GM19468 (cell line): ENCODE measurements around the gene CNGA1.
"Not testable (repeated sequence)": the region's sequence is repeated elsewhere in the genome, so short reads cannot be mapped to it uniquely, and the experiment has no call there.

Experiments
- ATAC-seq: cut with Tn5 transposase; IDR thresholded peaks from one replicate; pipeline ENCODE4 v1.9.1; 2021; ENCODE audit warnings: mild to moderate bottlenecking, moderate library complexity, moderate number of reproducible peaks; ENCODE audit not compliant: unreplicated experiment; ENCODE audit errors: extremely low read depth

Gene CNGA1

DNA sequence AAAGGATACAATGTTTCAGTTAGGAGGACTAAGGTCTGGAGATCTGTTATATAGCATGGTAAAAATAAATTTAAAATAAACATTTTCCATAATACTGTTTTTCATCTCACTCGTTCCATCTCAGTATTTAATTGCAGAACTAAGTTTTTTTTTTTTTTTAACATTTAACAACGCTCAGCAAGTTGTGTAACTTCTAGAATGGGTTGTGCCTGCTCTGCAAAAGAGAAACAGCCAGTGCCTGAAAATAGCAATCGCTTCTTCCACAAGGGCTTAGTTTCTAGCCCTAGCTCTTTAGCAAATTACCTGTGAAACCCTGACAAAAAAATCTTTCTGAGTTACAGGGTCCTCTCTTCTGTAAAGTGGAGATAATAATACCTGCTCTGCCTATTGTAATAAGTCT lies 41.9 kb downstream of the CNGA1 start:
- ATAC-seq: no peak

DNA sequence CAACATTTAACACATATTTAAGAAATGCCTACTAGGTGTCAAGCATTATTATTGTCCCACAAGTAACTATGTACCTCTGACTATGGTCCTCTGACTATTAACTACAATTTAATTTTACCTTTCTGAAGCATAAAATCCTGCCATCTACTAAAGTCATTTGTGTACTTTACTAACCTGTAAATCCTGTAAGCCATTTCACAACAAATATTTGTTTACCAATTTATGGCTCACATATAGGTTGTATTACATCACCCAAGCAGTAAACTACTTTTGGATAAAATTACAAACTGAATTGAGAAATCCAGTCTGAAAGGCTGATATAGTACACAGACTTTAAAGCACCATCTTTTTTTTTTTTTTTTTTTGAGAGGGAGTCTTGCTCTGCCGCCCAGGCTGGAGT lies 43.8 kb downstream of the CNGA1 start:
- ATAC-seq: no peak

DNA sequence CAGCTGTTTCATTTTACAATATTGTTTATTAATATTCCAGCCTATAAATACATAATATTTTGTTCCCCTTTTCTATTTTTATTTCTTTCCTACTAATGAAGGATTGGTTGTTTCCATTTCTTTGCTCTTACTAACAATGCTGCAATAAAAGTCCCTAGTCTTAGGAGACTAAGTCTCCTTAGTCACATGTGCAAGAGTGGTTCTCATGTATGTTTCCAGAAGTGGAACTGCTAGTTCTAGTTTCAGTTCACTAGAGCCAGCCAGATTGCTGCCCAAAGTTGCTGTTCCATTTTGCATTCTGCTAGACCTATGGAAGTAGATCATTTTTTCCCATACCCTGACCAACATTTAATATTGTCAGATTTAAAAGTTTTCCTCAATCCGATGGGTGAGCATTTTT lies 44.3 kb downstream of the CNGA1 start:
- peak; percentile 79 for ATAC-seq

DNA sequence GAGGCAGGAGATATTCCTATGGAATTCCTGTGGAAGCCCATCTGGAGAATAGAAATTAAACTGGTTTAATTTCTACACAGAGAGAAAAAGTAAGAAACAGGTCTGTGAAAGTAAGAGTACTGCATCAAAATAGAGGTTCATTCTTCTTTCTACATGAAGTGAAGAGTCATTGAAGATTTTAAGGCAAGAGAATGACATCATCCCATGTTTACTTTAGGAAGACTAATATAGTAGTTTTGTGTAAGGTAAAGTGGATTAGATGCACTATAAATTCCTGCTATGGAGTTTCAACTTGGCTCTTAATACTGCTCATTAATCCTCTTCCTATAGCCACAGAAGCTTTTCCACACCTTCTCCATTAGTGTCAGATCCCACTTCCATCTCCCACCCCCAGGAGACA lies 47.6 kb downstream of the CNGA1 start:
- no peak for ATAC-seq

DNA sequence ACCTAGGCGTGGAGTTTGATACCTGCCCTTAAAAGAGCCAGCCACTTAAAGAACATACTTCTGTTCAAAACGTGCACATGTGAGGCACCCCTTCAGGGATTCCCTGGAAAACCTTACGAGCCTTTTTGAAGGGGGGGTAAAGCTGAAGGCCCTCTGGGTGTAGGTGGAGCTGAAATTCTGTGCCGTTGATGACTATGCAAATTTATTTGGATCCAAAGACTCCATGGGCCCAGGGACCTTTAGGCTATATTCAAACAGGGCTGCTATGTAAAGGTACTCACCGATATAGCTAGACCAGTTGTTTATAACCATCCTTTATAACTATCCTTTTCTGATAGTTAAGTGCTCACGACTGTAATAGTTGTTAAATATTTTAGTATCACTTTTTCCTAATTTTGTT lies 61.8 kb downstream of the CNGA1 start:
- ATAC-seq: no peak

DNA sequence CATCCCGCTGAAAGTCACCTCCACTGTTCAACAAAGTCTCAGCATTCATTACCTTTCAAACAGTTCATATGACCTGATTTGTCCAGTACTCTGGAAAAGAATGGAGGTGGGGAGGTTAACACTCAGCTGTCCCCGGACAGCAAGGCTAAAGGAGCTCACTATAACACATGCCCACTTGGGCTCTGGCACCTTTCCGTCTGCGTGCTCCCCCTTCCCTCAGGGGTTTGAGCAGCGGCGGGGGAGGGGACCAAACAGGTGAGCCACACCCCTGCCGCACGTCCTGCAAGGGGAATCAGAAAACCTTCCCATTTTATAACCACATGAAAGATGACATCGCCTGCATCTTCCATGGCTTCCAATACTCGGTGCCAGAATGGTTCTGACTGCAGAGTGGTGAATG lies 62.2 kb downstream of the CNGA1 start:
- no peak for ATAC-seq

DNA sequence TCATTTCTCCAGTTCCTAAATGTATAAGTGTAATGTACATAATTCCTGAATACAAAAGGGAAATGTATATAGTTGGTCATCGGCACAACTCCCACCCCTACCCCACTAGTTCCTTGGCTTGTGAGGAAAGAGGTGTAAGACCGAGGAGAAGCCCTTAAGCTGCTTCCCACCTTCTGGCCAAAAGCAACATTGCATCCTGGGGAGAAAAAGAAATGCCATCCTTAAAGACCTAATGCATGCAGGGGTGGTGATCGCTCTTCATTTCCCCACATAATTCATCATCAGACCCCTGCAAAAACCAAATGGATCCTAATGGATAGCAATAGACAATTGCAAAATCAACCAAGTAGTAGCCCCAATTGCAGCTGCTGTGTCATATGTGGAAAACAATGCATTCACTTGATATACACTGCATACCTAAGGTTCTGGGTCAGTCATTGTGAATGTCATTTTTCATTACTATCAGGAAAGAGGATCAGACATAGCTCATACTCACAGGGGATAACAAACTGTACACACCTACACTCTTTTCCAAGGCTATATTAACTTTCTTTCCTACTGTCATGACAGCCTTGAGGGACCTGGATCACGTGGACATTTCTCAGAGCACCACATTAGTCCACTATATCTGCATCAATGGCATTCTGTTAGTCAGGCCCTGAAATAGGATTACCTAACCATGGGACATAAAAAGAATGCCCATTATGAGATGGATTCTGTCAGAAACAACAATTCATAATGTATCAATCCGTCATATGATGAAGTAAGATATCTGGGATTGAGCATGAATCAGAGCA lies 70.4 kb downstream of the CNGA1 start:
- ATAC-seq: no peak

DNA sequence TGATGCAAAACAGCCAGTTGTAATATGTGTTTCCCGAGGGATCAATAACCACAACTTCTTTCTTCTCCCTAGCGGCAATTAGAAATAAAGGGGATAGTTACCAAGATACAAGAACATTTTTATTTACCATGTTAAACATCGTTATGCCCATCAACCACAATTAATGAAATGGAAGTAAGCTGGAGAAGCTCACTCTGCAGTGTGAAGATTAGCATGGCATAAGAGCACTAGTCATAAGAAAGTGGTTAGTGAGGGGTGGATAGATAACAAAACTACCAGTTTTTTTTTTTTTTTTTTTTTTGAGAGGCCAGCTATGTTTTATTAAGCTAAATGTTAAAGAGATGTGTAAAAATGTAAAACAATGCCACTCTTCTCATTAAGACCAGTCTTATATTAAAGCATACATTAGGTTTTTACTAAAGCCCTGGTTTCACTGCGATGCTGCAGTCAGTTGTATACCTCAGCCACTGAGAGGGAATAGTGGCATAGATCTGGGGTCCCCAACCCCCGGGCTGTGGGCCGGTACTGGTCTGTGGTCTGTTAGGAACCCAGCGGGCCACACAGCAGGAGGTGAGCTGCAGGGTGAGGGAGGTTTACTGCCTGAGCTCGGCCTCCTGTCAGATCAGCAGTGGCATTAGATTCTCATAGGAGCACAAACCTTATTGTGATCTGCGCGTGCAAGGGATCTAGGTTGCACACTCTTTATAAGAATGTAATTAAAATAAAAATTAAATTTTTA lies 74.2 kb downstream of the CNGA1 start:
- ATAC-seq: no peak

DNA sequence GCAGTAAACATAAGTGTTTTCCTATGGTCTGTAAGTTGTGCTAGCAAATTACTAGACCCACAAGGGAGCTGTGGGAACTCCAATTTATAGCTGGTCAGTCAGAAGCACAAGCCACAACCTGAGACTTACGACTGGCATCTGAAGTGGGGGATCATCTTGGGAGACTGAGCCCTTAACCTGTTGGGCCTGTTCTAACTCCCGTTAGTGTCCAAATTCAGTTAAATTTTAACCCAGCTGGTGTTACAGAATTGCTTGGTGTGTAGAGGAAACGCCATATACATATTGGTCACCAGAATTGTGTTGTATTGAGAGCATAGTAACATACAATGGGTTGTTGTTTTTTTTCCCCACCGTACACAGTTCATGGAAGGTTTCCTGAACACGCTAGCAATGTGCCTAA lies 77.0 kb downstream of the CNGA1 start:
- ATAC-seq: no peak

DNA sequence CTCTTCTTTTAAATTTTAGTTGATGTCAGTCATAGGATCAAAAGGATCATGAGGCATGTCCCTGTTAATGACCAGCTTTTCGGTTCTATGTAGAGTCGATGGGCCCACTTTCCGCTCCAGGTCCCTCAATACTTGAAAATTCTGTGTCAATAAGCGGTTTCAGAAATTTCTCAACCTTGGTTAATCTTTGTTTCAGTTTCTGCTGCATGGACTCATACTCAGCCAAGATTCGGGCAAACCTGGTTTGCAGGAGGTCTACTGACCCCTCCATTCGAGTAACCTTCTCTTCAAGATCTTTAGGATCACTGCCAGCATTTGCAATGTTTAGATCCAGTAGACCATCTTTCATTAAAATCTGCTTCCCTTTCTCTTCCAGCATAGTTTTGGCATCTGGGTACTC lies 80.1 kb downstream of the CNGA1 start:
- ATAC-seq: no peak

DNA sequence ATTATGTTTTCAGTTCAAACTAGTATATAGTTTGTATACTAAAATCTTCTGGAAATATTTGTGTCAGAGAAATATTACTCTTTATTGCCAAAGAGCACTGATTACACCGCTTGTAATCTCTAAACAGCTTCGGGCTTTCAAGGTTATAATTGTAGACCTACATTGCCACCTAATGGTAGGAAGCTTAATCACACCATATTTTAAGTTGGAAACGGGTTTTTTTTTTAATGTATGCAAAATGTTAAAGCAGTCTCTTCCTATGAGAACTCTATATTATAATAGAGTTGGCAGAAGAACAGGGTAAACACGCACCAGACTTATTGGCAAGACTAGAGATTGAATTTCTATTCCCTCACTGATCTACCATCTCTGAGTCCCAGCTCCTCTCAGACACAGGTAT lies 82.6 kb downstream of the CNGA1 start:
- ATAC-seq: no peak

DNA sequence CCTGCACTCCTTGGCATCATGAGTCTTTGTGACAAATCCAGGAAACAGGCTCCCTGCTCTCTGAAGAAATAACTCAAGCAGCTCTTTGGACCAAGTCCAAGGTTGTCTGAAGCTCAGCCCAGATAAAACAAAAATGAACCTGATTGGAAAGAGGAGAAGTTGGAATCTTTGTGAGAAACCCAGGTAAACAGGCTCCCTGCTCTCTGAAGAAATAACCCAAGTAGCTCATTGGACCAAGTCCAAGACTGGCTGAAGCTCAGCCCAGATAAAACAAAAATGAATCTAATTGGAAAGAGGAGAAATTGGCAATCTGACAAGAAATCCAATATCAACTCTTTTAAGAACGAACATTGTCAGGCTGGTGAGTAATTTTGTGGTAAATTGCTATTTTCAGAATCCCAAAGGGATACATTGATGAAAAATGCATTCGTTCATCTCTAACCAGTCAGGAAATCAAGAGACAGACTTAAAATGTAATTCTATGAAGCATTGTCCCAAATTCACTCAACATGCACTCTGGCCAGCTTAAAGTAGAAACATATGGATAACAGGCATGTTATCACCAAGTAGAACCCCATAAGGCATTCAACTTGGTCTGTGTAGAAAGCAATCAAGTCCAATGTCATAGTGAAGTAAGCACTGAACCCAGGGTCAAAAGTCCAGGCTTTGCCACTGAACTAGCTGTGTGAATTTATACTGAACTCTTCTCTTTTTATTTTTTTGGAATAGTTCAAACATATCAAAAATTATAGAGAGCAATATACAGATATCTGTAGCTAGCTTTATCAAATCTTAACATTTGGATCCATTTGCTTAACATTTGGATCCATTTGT lies 85.3 kb downstream of the CNGA1 start:
- ATAC-seq: no peak

DNA sequence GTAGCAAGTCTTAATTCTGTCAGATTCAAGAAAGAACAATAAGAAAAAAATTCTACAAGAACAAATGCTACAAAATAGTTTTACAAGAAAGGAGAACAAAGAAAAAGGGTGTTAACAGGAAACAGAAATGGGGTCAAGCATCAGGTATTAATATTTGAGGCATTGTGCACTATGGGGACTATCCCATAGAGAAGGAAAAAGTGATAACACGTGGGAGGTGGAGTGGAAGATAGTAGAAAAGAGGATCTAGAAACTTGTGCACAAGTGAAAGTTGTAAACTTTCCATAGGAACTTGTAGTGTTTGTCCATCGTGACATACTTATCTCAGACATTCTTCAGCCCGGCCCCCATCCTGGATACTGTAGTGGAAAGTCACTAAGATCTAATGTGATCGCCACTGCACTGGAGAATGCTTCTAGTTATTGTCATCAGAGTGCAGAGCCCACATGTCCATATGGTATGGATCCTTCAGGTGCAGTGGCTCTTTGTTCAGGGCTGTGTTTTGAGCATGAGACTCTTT lies 86.7 kb downstream of the CNGA1 start:
- ATAC-seq: no peak

DNA sequence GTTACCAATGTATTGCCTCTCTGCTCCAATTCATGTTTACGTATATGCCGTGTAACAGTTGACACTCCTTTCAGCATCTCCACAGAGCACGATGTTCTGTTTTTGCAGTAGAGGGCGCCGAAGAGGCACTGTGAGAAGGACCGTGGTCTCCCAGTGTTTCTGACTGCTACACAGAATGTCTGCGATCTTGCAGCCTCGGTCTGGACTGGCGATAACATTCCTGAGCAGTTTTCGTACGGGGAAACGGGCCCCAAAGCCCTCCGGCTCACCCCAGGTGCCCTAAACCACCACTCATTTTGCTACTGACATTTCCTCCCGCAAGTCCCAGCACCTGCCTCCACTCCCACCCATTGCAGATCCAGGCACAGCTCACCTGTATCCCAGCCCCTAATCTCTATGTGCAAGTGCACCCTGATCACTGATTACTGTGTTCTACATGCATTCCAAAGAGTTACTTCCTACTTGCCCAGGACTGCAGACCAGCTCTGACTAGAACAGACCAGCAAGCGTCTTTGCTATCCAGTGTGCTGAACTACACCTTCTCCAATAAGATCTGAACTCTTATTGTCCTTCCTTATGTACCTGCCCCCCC lies 89.7 kb downstream of the CNGA1 start:
- peak; percentile 51 for ATAC-seq

DNA sequence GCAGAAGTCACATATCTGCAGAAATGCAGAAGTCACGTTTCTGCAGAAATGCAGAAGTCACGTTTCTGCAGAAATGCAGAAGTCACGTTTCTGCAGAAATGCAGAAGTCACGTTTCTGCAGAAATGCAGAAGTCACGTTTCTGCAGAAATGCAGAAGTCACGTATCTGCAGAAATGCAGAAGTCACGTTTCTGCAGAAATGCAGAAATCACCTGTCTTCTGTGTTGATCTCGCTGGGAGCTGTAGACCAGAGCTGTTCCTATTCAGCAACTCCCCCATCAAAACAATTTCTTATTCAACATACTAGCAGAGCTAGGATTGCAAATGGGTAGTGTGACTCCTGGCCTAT lies 93.2 kb downstream of the CNGA1 start:
- ATAC-seq: not testable (repeated sequence)

DNA sequence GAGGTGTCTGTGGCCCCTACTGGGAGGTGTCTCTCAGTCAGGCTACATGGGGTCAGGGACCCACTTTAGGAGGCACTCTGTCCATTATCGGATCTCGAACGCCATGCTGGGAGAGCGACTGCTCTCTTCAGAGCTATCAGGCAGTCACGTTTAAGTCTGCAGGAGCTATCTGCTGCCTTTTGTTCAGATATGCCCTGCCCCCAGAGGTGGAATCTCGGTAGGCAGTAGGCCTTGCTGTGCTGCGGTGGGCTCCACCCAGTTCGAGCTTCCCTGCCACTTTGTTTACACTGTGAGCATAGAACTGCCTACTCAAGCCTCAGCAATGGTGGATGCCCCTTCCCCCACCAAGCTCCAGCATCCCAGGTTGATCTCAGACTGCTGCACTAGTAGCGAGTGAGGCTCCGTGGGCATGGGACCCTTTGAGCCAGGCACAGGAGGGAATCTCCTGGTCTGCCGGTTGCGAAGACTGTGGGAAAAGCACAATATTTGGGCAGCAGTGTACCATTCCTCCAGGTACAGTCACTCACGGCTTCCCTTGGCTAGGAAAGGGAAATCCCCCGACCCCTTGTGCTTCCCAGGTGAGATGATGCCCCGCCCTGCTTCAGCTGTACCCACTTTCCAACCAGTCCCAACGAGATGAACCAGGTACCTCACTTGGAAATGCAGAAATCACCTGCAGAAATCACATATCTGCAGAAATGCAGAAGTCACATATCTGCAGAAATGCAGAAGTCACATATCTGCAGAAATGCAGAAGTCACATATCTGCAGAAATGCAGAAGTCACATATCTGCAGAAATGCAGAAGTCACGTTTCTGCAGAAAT lies 93.8 kb downstream of the CNGA1 start:
- ATAC-seq: not testable (repeated sequence)

DNA sequence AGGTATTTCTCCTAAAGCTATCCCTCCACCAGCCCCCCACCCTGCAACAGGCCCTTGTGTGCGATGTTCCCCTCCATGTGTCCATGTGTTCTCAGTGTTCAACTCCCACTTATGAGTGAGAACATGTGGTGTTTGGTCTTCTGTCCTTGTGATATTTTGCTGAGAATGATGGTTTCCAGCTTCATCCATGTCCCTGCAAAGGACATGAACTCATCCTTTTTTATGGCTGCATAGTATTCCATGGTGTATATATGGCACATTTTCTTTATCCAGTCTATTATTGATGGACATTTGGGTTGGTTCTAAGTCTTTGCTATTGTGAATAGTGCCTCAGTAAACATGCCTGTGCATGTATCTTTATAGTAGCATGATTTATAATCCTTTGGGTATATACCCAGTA lies 99.3 kb downstream of the CNGA1 start:
- ATAC-seq: not testable (repeated sequence)

DNA sequence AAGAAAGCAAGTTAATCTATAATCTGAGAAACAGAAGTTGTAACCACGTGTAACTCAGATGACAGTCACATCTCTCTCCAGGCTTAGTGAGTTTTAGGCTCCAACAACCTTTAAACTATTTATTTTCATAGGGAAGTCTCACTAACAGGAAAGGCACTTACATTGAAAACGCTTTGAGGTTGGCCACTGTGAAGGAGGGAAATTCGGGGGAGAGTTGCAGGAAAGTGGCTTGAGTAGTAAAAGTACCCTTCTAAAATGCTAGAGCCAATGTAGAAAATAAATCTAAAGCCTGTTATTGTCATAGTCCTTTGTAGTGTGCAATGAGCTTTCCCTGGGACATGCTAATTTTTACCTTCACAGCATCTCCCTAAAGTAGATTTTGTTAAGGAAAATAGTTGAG lies 101.1 kb downstream of the CNGA1 start:
- no peak for ATAC-seq

DNA sequence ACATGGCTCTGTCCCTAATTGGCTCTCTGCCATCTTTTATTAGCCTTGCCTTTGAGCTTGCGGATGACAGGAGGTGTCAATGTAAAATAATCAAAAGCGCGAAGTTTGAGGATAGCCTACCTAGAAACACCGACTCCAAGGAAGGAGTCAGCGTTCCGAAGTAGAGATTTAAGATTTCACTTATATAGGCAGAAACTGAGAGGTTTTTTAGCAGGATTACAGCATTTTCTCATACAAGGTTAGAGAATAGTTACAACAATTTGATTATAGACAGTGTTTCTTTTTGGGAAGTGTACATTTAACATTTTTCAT lies 101.6 kb downstream of the CNGA1 start:
- ATAC-seq: no peak
